HepG2 (cell line): Measurements from ENCODE around the gene HOXC11. TPM values are rescaled to one million over a fixed set of nuclear protein-coding genes. Genes with fewer than 3 reads are reported as not detected.

Source experiments
- ATAC-seq: fragments of 200-7000 bp; cut with Tn5 transposase; 3 replicates; pipeline ENCODE4 v1.9.1; 2020; ENCODE audit warnings: mild to moderate bottlenecking, moderate library complexity
- BruUV-seq: library from RNA; stranded (reverse); fragments of 400-500 nt; replicated peaks from 2 replicates; lab custom pipeline; 2021; lab: Mats Ljungman, UMichigan
- CTCF ChIA-PET: fragments of 300-600 bp; formaldehyde crosslinking; extraction: SDS; loops from one replicate; lab custom pipeline; 2021; ENCODE audit warnings: low total read pairs, inconsistent platforms, low intra/inter-chr PET ratio; lab: Yijun Ruan, JAX
- POLR2A ChIA-PET: fragments of 350-600 bp; sonication (Branson Sonifier 250); formaldehyde crosslinking; loops from one replicate; lab custom pipeline; 2020; ENCODE audit warnings: antibody characterized with exemption, inconsistent platforms; lab: Yijun Ruan, JAX
- DNase-seq: peaks from one replicate; pipeline ENCODE4 v3.0.0-alpha.2; 2015; ENCODE audit warnings: low spot score
- FAIRE-seq: peaks from 3 replicates; lab custom pipeline; 2011; peaks lifted over from hg19 to GRCh38; lab: Jason Lieb, UNC
- H2AFZ ChIP-seq: one replicate; pipeline ENCODE4 v1.6.1; 2011; ENCODE audit warnings: low read length, inconsistent platforms
- H3K27ac ChIP-seq: fragments of 300-600 bp; 3 replicates; pipeline ENCODE4 v1.8.0; 2011; ENCODE audit warnings: mixed run types, mild to moderate bottlenecking, mixed read lengths, low read length, inconsistent platforms; ENCODE audit not compliant: insufficient read depth; ENCODE audit errors: extremely low read length
- H3K27me3 ChIP-seq, 2 experiments: fragments of 200-600 bp in 1 of 2; 2 replicates in 1 of 2; 3 replicates in 1 of 2; pipeline versions ENCODE4 v1.6.0 to v1.8.0; 2011; ENCODE audit warnings: low read length in 2 of 2, mild to moderate bottlenecking in 2 of 2, moderate library complexity in 2 of 2, inconsistent platforms in 1 of 2; ENCODE audit not compliant: insufficient read depth in 2 of 2, control insufficient read depth in 1 of 2
- H3K36me3 ChIP-seq, 2 experiments: fragments of 200-600 bp in 1 of 2; replicated peaks in 1 of 2; 2 replicates in 1 of 2; 3 replicates in 1 of 2; pipeline versions ENCODE4 v1.5.1 to v1.8.0; 2011; ENCODE audit warnings: low read length in 2 of 2, inconsistent platforms in 1 of 2; ENCODE audit not compliant: insufficient read depth in 2 of 2, control insufficient read depth in 1 of 2
- H3K4me1 ChIP-seq: 2 replicates; pipeline ENCODE4 v1.5.1; 2012; ENCODE audit warnings: low read length, inconsistent platforms; ENCODE audit not compliant: insufficient read depth
- H3K4me2 ChIP-seq: 2 replicates; pipeline ENCODE4 v1.6.0; 2011; ENCODE audit warnings: low read depth, low read length, inconsistent platforms
- H3K4me3 ChIP-seq, 3 experiments: fragments of 200-600 bp in 1 of 3; sonication (generic), shearing (Covaris generic) in 1 of 3; replicated peaks in 1 of 3; 2 replicates each; pipeline ENCODE4 v1.5.1; 2011 to 2016; ENCODE audit warnings: low read length in 3 of 3, inconsistent platforms in 2 of 3, low read depth in 2 of 3, mild to moderate bottlenecking in 2 of 3, control low read depth in 1 of 3, mixed read lengths in 1 of 3; ENCODE audit not compliant: insufficient read depth in 1 of 3
- H3K79me2 ChIP-seq: one replicate; pipeline ENCODE4 v1.6.1; 2011; ENCODE audit warnings: low read length, inconsistent platforms; ENCODE audit not compliant: insufficient read depth
- H3K9ac ChIP-seq: 2 replicates; pipeline ENCODE4 v1.6.0; 2011; ENCODE audit warnings: mild to moderate bottlenecking, low read depth, low read length, inconsistent platforms; ENCODE audit not compliant: insufficient read depth
- H3K9me3 ChIP-seq: 2 replicates; pipeline ENCODE4 v1.5.1; 2012; ENCODE audit warnings: mild to moderate bottlenecking, low read length
- H4K20me1 ChIP-seq: 2 replicates; pipeline ENCODE4 v1.6.0; 2011; ENCODE audit warnings: inconsistent platforms, mild to moderate bottlenecking, low read length, moderate library complexity; ENCODE audit not compliant: insufficient read depth
- ARHGAP35 ChIP-seq: sonication (generic); formaldehyde crosslinking; IDR thresholded peaks from 2 replicates; pipeline ENCODE4 v1.9.0; 2022; ENCODE audit warnings: mild to moderate bottlenecking, inconsistent platforms, moderate library complexity, missing genetic modification reagents, borderline replicate concordance
- CBX5 ChIP-seq: sonication (generic); formaldehyde crosslinking; IDR thresholded peaks from 2 replicates; pipeline ENCODE4 v1.4.0; 2020; ENCODE audit warnings: missing genetic modification reagents, borderline replicate concordance
- ELF3 ChIP-seq: IDR thresholded peaks from 2 replicates; pipeline ENCODE4 v1.6.1; 2016; ENCODE audit warnings: missing genetic modification reagents, missing compliant biosample characterization
- KMT2B ChIP-seq: IDR thresholded peaks from 2 replicates; pipeline ENCODE4 v1.6.1; 2016; ENCODE audit warnings: missing genetic modification reagents, missing compliant biosample characterization
- NCOR1 ChIP-seq: fragments of 200-600 bp; sonication (generic); IDR thresholded peaks from 2 replicates; pipeline ENCODE4 v1.7.0; 2017; ENCODE audit warnings: antibody characterized with exemption, low read length, borderline replicate concordance
- ONECUT2 ChIP-seq: sonication (generic); formaldehyde crosslinking; IDR thresholded peaks from 2 replicates; pipeline ENCODE4 v1.4.0; 2020; ENCODE audit warnings: missing genetic modification reagents
- RARA ChIP-seq: IDR thresholded peaks from 2 replicates; pipeline ENCODE4 v1.6.1; 2016; ENCODE audit warnings: missing genetic modification reagents, missing compliant biosample characterization
- SCMH1 ChIP-seq: sonication (generic); formaldehyde crosslinking; IDR thresholded peaks from 2 replicates; pipeline ENCODE4 v1.9.0; 2021; ENCODE audit warnings: missing genetic modification reagents, mild to moderate bottlenecking, borderline replicate concordance
- SNRNP70 ChIP-seq: fragments of 200-400 bp; formaldehyde crosslinking; IDR thresholded peaks from 2 replicates; pipeline ENCODE4 v1.6.1; 2017; ENCODE audit warnings: mild to moderate bottlenecking, low read depth, low read length, moderate library complexity
- TCF7 ChIP-seq: sonication (generic); IDR thresholded peaks from 2 replicates; pipeline ENCODE4 v1.6.1; 2016; ENCODE audit warnings: antibody characterized with exemption, low read depth
- ZBTB38 ChIP-seq: sonication (generic); formaldehyde crosslinking; IDR thresholded peaks from 2 replicates; pipeline ENCODE4 v1.5.1; 2020; ENCODE audit warnings: mild to moderate bottlenecking, missing genetic modification reagents
- ZFP1 ChIP-seq: IDR thresholded peaks from 2 replicates; pipeline ENCODE4 v1.6.1; 2016
- ZKSCAN5 ChIP-seq: sonication (generic); formaldehyde crosslinking; IDR thresholded peaks from 2 replicates; pipeline ENCODE4 v1.5.1; 2020; ENCODE audit warnings: mild to moderate bottlenecking, missing genetic modification reagents
- ZNF460 ChIP-seq: sonication (generic); formaldehyde crosslinking; IDR thresholded peaks from 2 replicates; pipeline ENCODE4 v1.5.1; 2020; ENCODE audit warnings: missing genetic modification reagents, mild to moderate bottlenecking, borderline replicate concordance
- ZNF550 ChIP-seq: sonication (generic); formaldehyde crosslinking; IDR thresholded peaks from 2 replicates; pipeline ENCODE4 v1.4.0; 2020; ENCODE audit warnings: mild to moderate bottlenecking, missing genetic modification reagents, borderline replicate concordance
- WGBS: methylation state at CpG from one replicate; pipeline ENCODE4 v1.1.6; 2017; ENCODE audit warnings: low lambda C conversion rate; 5-methylcytosine and 5-hydroxymethylcytosine counted together
- in situ Hi-C: cut with HindIII; loops from 2 replicates; pipeline ENCODE4 v1.10.0; 2017; ENCODE audit warnings: low pct_unique_long_range_greater_than_20kb; ENCODE audit not compliant: extremely low pct_ligation_motif_present
- intact Hi-C: fragments of 100-400 bp; cut with micrococcal nuclease; formaldehyde crosslinking; loops from one replicate; pipeline ENCODE4 v1.10.0; 2022; ENCODE audit not compliant: unreplicated experiment
- polyA plus RNA-seq, 8 experiments: library from polyadenylated mRNA; depleted of rRNA in 3 of 8; stranded (reverse) in 7 of 8; unstranded in 1 of 8; fragments of >200 nt; fragmentation: Illumina TruSeq in 4 of 8; extraction: Trizol in 4 of 8; gene quantifications; 2 replicates each; pipeline versions ENCODE4 v1.2.1 to v1.2.3, GENCODE V29; 2011 to 2016; ENCODE audit warnings: low read depth in 4 of 8, missing spikeins in 1 of 8, mixed read lengths in 1 of 8; ENCODE audit not compliant: insufficient read depth in 1 of 8
- total RNA-seq, 5 experiments: library from RNA; depleted of rRNA; stranded (reverse); fragments of >200 nt; fragmentation: Illumina TruSeq; extraction: Trizol; gene quantifications; 2 replicates each; pipeline ENCODE4 v1.2.3, GENCODE V29; 2016; ENCODE audit warnings: low read depth in 1 of 5
- TF ChIP-seq, protein P1 (sequence below): sonication (generic); formaldehyde crosslinking; IDR thresholded peaks from 2 replicates; pipeline ENCODE4 v1.5.0; 2020; ENCODE audit warnings: mild to moderate bottlenecking, missing genetic modification reagents
- TF ChIP-seq, protein P2 (sequence below): sonication (generic); formaldehyde crosslinking; IDR thresholded peaks from 2 replicates; pipeline ENCODE4 v1.5.0; 2020; ENCODE audit warnings: missing genetic modification reagents, mild to moderate bottlenecking, borderline replicate concordance
- TF ChIP-seq, protein P3 (sequence below): sonication (generic); formaldehyde crosslinking; IDR thresholded peaks from 2 replicates; pipeline ENCODE4 v1.5.0; 2020; ENCODE audit warnings: missing genetic modification reagents
- TF ChIP-seq, protein P4 (sequence below): sonication (generic); formaldehyde crosslinking; IDR thresholded peaks from 2 replicates; pipeline ENCODE4 v1.4.0; 2020; ENCODE audit warnings: missing genetic modification reagents

Gene HOXC11
- total and polyA plus RNA-seq, 2 of the 13 experiments (the other 11 are each of a cell fraction or from before 2014, with no cell fraction given): not detected

DNA sequence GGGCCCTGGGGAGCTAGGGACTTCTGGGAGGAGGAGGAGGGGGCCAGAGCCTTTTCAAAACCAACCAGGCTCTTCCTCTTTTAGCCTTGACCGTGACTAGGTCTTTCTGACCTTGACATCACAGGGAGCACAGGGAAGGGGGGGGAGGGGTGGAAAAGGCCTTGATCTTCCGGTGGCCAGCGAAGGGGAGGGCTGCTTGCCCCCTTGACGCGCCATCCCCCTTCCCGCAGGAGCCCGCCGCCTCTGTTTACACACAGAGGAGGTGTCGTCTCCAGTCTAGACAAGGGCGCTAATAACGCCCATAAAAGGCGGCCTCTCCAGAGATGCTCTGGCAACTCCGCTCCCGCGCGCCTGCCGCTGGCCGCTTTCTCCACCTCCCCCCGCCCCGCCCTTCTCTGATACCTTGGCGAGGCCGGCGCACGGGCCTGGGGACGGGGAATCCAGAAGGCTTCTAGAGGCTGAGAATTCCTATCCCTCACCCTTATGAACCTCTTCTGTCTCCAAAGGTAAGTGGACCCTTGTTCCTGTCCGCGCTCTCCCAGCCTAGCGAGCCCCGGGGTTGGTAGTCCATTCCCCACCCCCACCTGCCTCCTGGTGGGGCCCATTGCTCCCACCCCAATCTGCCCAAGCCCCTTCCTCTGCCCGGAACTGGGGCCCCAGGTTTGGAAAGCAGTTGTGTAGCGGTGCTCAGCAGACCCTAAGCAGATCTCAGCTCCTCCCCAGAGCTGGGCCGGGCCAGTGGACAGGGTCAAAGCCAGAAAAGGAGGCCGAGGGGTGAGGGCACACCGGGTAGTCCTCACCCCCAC is 23.1 kb upstream of the HOXC11 start:
- ChIA-PET POLR2A (no interaction called here), CTCF (interaction anchor here (1.7 kb wide), 1 partner anchor 182 kb away, joined by 5 read pairs; no protein-coding TSS in a partner anchor)
- intact Hi-C loops: no loop called here
- Histone ChIP-seq H3K4me3 (no peak overlapping the region), H3K27me3 (peaks cover 18 to 90% of the 10 kb centered on the region in 2 experiments), H2AFZ (no peak overlapping the region), H3K9ac (no peak overlapping the region), H3K4me1 (peaks cover 27% of the 10 kb centered on the region), H4K20me1 (peaks cover 5% of the 10 kb centered on the region; the same call in 1 of the 2 replicates), H3K36me3 (no peaks in the 10 kb centered on the region), H3K9me3 (no peaks in the 10 kb centered on the region), H3K27ac (no peak overlapping the region), H3K4me2 (no peak overlapping the region), H3K79me2 (no peaks in the 10 kb centered on the region)
- BruUV-seq: no TSS peak
- in situ Hi-C loops: loop anchor here (25.0 kb wide), 1 partner anchor 163 kb away; no protein-coding TSS in a partner anchor
- FAIRE-seq (no peak), ATAC-seq (peak; percentile 41), DNase-seq (peak; percentile 50)
- WGBS: 26% methylated on average over 10 of the region's 34 CpGs
- TF ChIP-seq KMT2B (CRISPR knock-in tag) (no peak), TCF7 (peak; percentile 41; the same call in 1 of the 2 replicates), ZNF550 (CRISPR knock-in tag) (no peak), NCOR1 (peak; percentile 39; the same call in 1 of the 2 replicates), ZBTB38 (CRISPR knock-in tag) (no peak), ZFP1 (no peak), ZKSCAN5 (CRISPR knock-in tag) (no peak), ZNF460 (no peak), SCMH1 (CRISPR knock-in tag) (no peak), ARHGAP35 (no peak), RARA (CRISPR knock-in tag) (peak; percentile 84), ELF3 (no peak), SNRNP70 (no peak), CBX5 (CRISPR knock-in tag) (no peak), ONECUT2 (CRISPR knock-in tag) (no peak)
- TF ChIP-seq, protein P1, sequence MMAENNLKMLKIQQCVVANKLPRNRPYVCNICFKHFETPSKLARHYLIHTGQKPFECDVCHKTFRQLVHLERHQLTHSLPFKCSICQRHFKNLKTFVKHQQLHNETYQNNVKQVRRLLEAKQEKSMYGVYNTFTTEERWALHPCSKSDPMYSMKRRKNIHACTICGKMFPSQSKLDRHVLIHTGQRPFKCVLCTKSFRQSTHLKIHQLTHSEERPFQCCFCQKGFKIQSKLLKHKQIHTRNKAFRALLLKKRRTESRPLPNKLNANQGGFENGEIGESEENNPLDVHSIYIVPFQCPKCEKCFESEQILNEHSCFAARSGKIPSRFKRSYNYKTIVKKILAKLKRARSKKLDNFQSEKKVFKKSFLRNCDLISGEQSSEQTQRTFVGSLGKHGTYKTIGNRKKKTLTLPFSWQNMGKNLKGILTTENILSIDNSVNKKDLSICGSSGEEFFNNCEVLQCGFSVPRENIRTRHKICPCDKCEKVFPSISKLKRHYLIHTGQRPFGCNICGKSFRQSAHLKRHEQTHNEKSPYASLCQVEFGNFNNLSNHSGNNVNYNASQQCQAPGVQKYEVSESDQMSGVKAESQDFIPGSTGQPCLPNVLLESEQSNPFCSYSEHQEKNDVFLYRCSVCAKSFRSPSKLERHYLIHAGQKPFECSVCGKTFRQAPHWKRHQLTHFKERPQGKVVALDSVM (CRISPR knock-in tag): no peak
- TF ChIP-seq, protein P2, sequence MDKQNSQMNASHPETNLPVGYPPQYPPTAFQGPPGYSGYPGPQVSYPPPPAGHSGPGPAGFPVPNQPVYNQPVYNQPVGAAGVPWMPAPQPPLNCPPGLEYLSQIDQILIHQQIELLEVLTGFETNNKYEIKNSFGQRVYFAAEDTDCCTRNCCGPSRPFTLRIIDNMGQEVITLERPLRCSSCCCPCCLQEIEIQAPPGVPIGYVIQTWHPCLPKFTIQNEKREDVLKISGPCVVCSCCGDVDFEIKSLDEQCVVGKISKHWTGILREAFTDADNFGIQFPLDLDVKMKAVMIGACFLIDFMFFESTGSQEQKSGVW (CRISPR knock-in tag): no peak
- TF ChIP-seq, protein P3, sequence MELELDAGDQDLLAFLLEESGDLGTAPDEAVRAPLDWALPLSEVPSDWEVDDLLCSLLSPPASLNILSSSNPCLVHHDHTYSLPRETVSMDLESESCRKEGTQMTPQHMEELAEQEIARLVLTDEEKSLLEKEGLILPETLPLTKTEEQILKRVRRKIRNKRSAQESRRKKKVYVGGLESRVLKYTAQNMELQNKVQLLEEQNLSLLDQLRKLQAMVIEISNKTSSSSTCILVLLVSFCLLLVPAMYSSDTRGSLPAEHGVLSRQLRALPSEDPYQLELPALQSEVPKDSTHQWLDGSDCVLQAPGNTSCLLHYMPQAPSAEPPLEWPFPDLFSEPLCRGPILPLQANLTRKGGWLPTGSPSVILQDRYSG (CRISPR knock-in tag): no peak
- TF ChIP-seq, protein P4, sequence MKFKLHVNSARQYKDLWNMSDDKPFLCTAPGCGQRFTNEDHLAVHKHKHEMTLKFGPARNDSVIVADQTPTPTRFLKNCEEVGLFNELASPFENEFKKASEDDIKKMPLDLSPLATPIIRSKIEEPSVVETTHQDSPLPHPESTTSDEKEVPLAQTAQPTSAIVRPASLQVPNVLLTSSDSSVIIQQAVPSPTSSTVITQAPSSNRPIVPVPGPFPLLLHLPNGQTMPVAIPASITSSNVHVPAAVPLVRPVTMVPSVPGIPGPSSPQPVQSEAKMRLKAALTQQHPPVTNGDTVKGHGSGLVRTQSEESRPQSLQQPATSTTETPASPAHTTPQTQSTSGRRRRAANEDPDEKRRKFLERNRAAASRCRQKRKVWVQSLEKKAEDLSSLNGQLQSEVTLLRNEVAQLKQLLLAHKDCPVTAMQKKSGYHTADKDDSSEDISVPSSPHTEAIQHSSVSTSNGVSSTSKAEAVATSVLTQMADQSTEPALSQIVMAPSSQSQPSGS (CRISPR knock-in tag): no peak
